HepG2 (cell line): ENCODE data around the gene NDUFB7. TPM values are rescaled to one million over a fixed set of nuclear protein-coding genes. Genes with fewer than 3 reads are reported as not detected.
A peak's percentile ranks its signal among the peaks of the same experiment; 100 is the strongest.

ENCODE experiments used
- FOXK2 ChIP-seq: fragments of 450-650 bp; IDR thresholded peaks from 2 replicates; pipeline ENCODE4 v1.6.1; 2016
- FOXO1 ChIP-seq: sonication (generic); formaldehyde crosslinking; IDR thresholded peaks from 2 replicates; pipeline ENCODE4 v1.4.0; 2020; ENCODE audit warnings: missing genetic modification reagents
- HNF4A ChIP-seq: sonication (generic); formaldehyde crosslinking; IDR thresholded peaks from 2 replicates; pipeline ENCODE4 v1.4.0; 2020; ENCODE audit warnings: missing genetic modification reagents
- HNRNPL ChIP-seq: fragments of 200-400 bp; formaldehyde crosslinking; IDR thresholded peaks from 2 replicates; pipeline ENCODE4 v1.6.1; 2017; ENCODE audit warnings: mild to moderate bottlenecking, low read depth, low read length
- KAT8 ChIP-seq: IDR thresholded peaks from 2 replicates; pipeline ENCODE4 v1.6.1; 2016; ENCODE audit warnings: missing genetic modification reagents, missing compliant biosample characterization
- KLF15 ChIP-seq: sonication (generic); formaldehyde crosslinking; IDR thresholded peaks from 2 replicates; pipeline ENCODE4 v1.8.1; 2023; ENCODE audit warnings: borderline replicate concordance, mild to moderate bottlenecking, inconsistent platforms, missing genetic modification reagents, mixed read lengths
- MAFF ChIP-seq: IDR thresholded peaks from 2 replicates; pipeline ENCODE4 v1.6.1; 2011; ENCODE audit warnings: low read depth, low read length, improper control_type of control experiment
- MAX ChIP-seq: IDR thresholded peaks from 2 replicates; pipeline ENCODE4 v1.6.1; 2012; ENCODE audit warnings: inconsistent platforms
- NR2F6 ChIP-seq, 2 experiments: IDR thresholded peaks; 2 replicates each; pipeline ENCODE4 v1.6.1; 2016; ENCODE audit warnings: antibody characterized with exemption in 1 of 2, mild to moderate bottlenecking in 1 of 2
- PAXIP1 ChIP-seq: sonication (generic); formaldehyde crosslinking; conservative IDR thresholded peaks from 2 replicates; pipeline ENCODE4 v1.4.0; 2020; ENCODE audit warnings: mild to moderate bottlenecking, missing genetic modification reagents, moderate library complexity
- SAP130 ChIP-seq: IDR thresholded peaks from 2 replicates; pipeline ENCODE4 v1.6.1; 2016; ENCODE audit warnings: low read depth
- TEAD3 ChIP-seq: optimal IDR thresholded peaks from 2 replicates; pipeline ENCODE3; 2016; ENCODE audit warnings: borderline replicate concordance
- XRCC5 ChIP-seq: fragments of 200-400 bp; formaldehyde crosslinking; optimal IDR thresholded peaks from 2 replicates; pipeline ENCODE3; 2017; ENCODE audit warnings: mild to moderate bottlenecking, low read length
- ZEB1 ChIP-seq: IDR thresholded peaks from 2 replicates; pipeline ENCODE4 v1.6.1; 2012; ENCODE audit warnings: mild to moderate bottlenecking, low read depth, inconsistent platforms; ENCODE audit not compliant: insufficient replicate concordance
- ZFX ChIP-seq: sonication (generic); formaldehyde crosslinking; IDR thresholded peaks from 2 replicates; pipeline ENCODE4 v1.4.0; 2020; ENCODE audit warnings: mild to moderate bottlenecking, low read depth, missing genetic modification reagents, moderate library complexity
- ZMYM4 ChIP-seq: sonication (generic); formaldehyde crosslinking; IDR thresholded peaks from 2 replicates; pipeline ENCODE4 v1.8.1; 2023; ENCODE audit warnings: mild to moderate bottlenecking, missing genetic modification reagents
- ZNF331 ChIP-seq: sonication (generic); formaldehyde crosslinking; IDR thresholded peaks from 2 replicates; pipeline ENCODE4 v1.4.0; 2020; ENCODE audit warnings: missing genetic modification reagents
- ZNF337 ChIP-seq: sonication (generic); formaldehyde crosslinking; IDR thresholded peaks from 2 replicates; pipeline ENCODE4 v1.5.1; 2020; ENCODE audit warnings: missing genetic modification reagents, low read depth, mild to moderate bottlenecking, borderline replicate concordance
- ZNF713 ChIP-seq: sonication (generic); formaldehyde crosslinking; IDR thresholded peaks from 2 replicates; pipeline ENCODE4 v1.4.0; 2020; ENCODE audit warnings: mild to moderate bottlenecking, missing genetic modification reagents
- ZZZ3 ChIP-seq: sonication (generic); formaldehyde crosslinking; IDR thresholded peaks from 2 replicates; pipeline ENCODE4 v1.4.0; 2020; ENCODE audit warnings: missing genetic modification reagents, mild to moderate bottlenecking, borderline replicate concordance
- polyA plus RNA-seq, 8 experiments: library from polyadenylated mRNA; depleted of rRNA in 3 of 8; stranded (reverse) in 7 of 8; unstranded in 1 of 8; fragments of >200 nt; fragmentation: Illumina TruSeq in 4 of 8; extraction: Trizol in 4 of 8; gene quantifications; 2 replicates each; pipeline versions ENCODE4 v1.2.1 to v1.2.3, GENCODE V29; 2011 to 2016; ENCODE audit warnings: low read depth in 4 of 8, missing spikeins in 1 of 8, mixed read lengths in 1 of 8; ENCODE audit not compliant: insufficient read depth in 1 of 8
- total RNA-seq, 5 experiments: library from RNA; depleted of rRNA; stranded (reverse); fragments of >200 nt; fragmentation: Illumina TruSeq; extraction: Trizol; gene quantifications; 2 replicates each; pipeline ENCODE4 v1.2.3, GENCODE V29; 2016; ENCODE audit warnings: low read depth in 1 of 5
- TF ChIP-seq, protein P1 (sequence below): IDR thresholded peaks from 2 replicates; pipeline ENCODE4 v1.6.1; 2016; ENCODE audit warnings: low read depth, control low read depth
- TF ChIP-seq, protein P2 (sequence below): sonication (generic); formaldehyde crosslinking; IDR thresholded peaks from 2 replicates; pipeline ENCODE4 v1.4.0; 2020; ENCODE audit warnings: mild to moderate bottlenecking, missing genetic modification reagents

Gene NDUFB7
- total and polyA plus RNA-seq, 2 of the 13 experiments (the other 11 are each of a cell fraction or from before 2014, with no cell fraction given) = 156 to 198 TPM

- TF ChIP-seq PAXIP1 (CRISPR knock-in tag) = no peak
- TF ChIP-seq MAX = peak; percentile 40; the same call in 1 of the 2 replicates
- TF ChIP-seq, protein P1, sequence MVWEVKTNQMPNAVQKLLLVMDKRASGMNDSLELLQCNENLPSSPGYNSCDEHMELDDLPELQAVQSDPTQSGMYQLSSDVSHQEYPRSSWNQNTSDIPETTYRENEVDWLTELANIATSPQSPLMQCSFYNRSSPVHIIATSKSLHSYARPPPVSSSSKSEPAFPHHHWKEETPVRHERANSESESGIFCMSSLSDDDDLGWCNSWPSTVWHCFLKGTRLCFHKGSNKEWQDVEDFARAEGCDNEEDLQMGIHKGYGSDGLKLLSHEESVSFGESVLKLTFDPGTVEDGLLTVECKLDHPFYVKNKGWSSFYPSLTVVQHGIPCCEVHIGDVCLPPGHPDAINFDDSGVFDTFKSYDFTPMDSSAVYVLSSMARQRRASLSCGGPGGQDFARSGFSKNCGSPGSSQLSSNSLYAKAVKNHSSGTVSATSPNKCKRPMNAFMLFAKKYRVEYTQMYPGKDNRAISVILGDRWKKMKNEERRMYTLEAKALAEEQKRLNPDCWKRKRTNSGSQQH (CRISPR knock-in tag) = no peak
- TF ChIP-seq ZNF713 (CRISPR knock-in tag) = no peak
- TF ChIP-seq ZEB1 = no peak
- no peak for TF ChIP-seq KLF15 (CRISPR knock-in tag)
- peak; percentile 87 for TF ChIP-seq ZFX (CRISPR knock-in tag)
- TF ChIP-seq SAP130 = peak; percentile 65
- TF ChIP-seq, protein P2, sequence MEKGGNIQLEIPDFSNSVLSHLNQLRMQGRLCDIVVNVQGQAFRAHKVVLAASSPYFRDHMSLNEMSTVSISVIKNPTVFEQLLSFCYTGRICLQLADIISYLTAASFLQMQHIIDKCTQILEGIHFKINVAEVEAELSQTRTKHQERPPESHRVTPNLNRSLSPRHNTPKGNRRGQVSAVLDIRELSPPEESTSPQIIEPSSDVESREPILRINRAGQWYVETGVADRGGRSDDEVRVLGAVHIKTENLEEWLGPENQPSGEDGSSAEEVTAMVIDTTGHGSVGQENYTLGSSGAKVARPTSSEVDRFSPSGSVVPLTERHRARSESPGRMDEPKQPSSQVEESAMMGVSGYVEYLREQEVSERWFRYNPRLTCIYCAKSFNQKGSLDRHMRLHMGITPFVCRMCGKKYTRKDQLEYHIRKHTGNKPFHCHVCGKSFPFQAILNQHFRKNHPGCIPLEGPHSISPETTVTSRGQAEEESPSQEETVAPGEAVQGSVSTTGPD (CRISPR knock-in tag) = peak; percentile 51; the same call in 1 of the 2 replicates
- peak; percentile 50 for TF ChIP-seq HNF4A (CRISPR knock-in tag)
- TF ChIP-seq FOXK2 = peak; percentile 74; the same call in 1 of the 2 replicates
- TF ChIP-seq ZMYM4 = no peak
- peak; percentile 21 for TF ChIP-seq XRCC5
- TF ChIP-seq ZNF337 (CRISPR knock-in tag) = no peak
- peak; percentile 54 for TF ChIP-seq TEAD3 (CRISPR knock-in tag)
- no peak for TF ChIP-seq ZZZ3 (CRISPR knock-in tag)
- TF ChIP-seq FOXO1 (CRISPR knock-in tag) = peak; percentile 91
- 0 out of 2 replicates have a peak, but pooled peaks have one; percentile 28 for TF ChIP-seq HNRNPL
- TF ChIP-seq NR2F6 (IDR thresholded peaks at IDR 0.05) = no peak
- no peak for TF ChIP-seq NR2F6 (CRISPR knock-in tag; IDR thresholded peaks at IDR 0.05)
- peak; percentile 41; the same call in 1 of the 2 replicates for TF ChIP-seq KAT8
- peak; percentile 40; the same call in 1 of the 2 replicates for TF ChIP-seq ZNF331 (CRISPR knock-in tag)
- TF ChIP-seq MAFF = peak; percentile 77
Observed at GRCh38 chr19:14554382-14554812, 17.5 kb downstream of the NDUFB7 start (continued).
